ENCODE measurements around the gene C5orf63.
"Not testable (repeated sequence)": the region's sequence is repeated elsewhere in the genome, so short reads cannot be mapped to it uniquely, and the experiment has no call there.

Gene C5orf63

GRCh38 chr5:127031147-127031862 lies 42.0 kb downstream of the C5orf63 start:
- no peak for DNase-seq (ENCODE audit: low read depth in 2 of 2)

- DNase-seq (ENCODE audit: low read depth in 2 of 2): peak; percentile 85 to 92
Observed at GRCh38 chr5:127030259-127031146, 42.8 kb downstream of the C5orf63 start, which contains the start of gene MARCHF3. MARCHF3 (minus strand) TSS chr5:127030558; CDS start chr5:126918171, 112,387 bp downstream.

GRCh38 chr5:127029581-127030258 lies 43.6 kb downstream of the C5orf63 start:
- peak in 1 of 2 donors; percentile 39 for DNase-seq (ENCODE audit: low read depth in 2 of 2)

GRCh38 chr5:127028822-127029457 lies 44.4 kb downstream of the C5orf63 start:
- DNase-seq (ENCODE audit: low read depth in 2 of 2): no peak

- DNase-seq (ENCODE audit: low read depth in 2 of 2): no peak
Observed at GRCh38 chr5:127027539-127027938, 45.8 kb downstream of the C5orf63 start.

- DNase-seq (ENCODE audit: low read depth in 2 of 2): no peak
Observed at GRCh38 chr5:127026166-127026565, 47.1 kb downstream of the C5orf63 start.

GRCh38 chr5:127025467-127025866 lies 47.8 kb downstream of the C5orf63 start:
- DNase-seq (ENCODE audit: low read depth in 2 of 2): no peak

GRCh38 chr5:127024821-127025220 lies 48.5 kb downstream of the C5orf63 start:
- no peak for DNase-seq (ENCODE audit: low read depth in 2 of 2)

GRCh38 chr5:127023552-127024191 lies 49.6 kb downstream of the C5orf63 start:
- DNase-seq (ENCODE audit: low read depth in 2 of 2): not testable (repeated sequence)

GRCh38 chr5:127022846-127023245 lies 50.5 kb downstream of the C5orf63 start:
- no peak for DNase-seq (ENCODE audit: low read depth in 2 of 2)

GRCh38 chr5:127019928-127020327 lies 53.4 kb downstream of the C5orf63 start:
- DNase-seq (ENCODE audit: low read depth in 2 of 2): no peak

GRCh38 chr5:127016722-127017121 lies 56.6 kb downstream of the C5orf63 start:
- not testable (repeated sequence) for DNase-seq (ENCODE audit: low read depth in 2 of 2)

- no peak for DNase-seq (ENCODE audit: low read depth in 2 of 2)
Observed at GRCh38 chr5:127015716-127016115, 57.6 kb downstream of the C5orf63 start.

GRCh38 chr5:127014573-127014972 lies 58.7 kb downstream of the C5orf63 start:
- DNase-seq (ENCODE audit: low read depth in 2 of 2): no peak

GRCh38 chr5:127013407-127013806 lies 59.9 kb downstream of the C5orf63 start:
- no peak for DNase-seq (ENCODE audit: low read depth in 2 of 2)

GRCh38 chr5:127012916-127013315 lies 60.4 kb downstream of the C5orf63 start:
- no peak for DNase-seq (ENCODE audit: low read depth in 2 of 2)

- DNase-seq (ENCODE audit: low read depth in 2 of 2): no peak
Observed at GRCh38 chr5:127011961-127012644, 61.2 kb downstream of the C5orf63 start.

- no peak for DNase-seq (ENCODE audit: low read depth in 2 of 2)
Observed at GRCh38 chr5:127011153-127011552, 62.1 kb downstream of the C5orf63 start.

- DNase-seq (ENCODE audit: low read depth in 2 of 2): no peak
Observed at GRCh38 chr5:127010362-127010761, 62.9 kb downstream of the C5orf63 start.

- no peak for DNase-seq (ENCODE audit: low read depth in 2 of 2)
Observed at GRCh38 chr5:127009784-127010183, 63.5 kb downstream of the C5orf63 start.
